Posterior vena cava (tissue), 2 donors: ENCODE data around the gene SCUBE1. TPM values are rescaled to one million over a fixed set of nuclear protein-coding genes. Genes with fewer than 3 reads are reported as not detected.

ENCODE experiments used
- DNase-seq: peaks from one replicate; pipeline ENCODE4 v3.0.0-alpha.2; 2020; ENCODE audit warnings: low spot score
- intact Hi-C, 2 donors: fragments of 100-400 bp; cut with DNase I; formaldehyde crosslinking; loops; one replicate each; pipeline versions ENCODE4 v1.14.1 to v1.14.2; 2022 to 2023
- total RNA-seq, 2 donors: library from RNA; stranded (reverse); fragmentation: NEBNext Ultra II Directional; extraction: Animal tissue kit (Norgen Biotek cat#: 25700); gene quantifications; one replicate each; pipeline ENCODE4 v1.2.1, GENCODE V29; 2021
- donor health status: DM: yes; HTN: yes; CAD: no.
- donor health status: DM: yes; HTN: yes; CAD: no.

SCUBE1 gene
- total RNA-seq, 2 donors from 2014 or later, result 0.79 to 1.1 TPM

DNA sequence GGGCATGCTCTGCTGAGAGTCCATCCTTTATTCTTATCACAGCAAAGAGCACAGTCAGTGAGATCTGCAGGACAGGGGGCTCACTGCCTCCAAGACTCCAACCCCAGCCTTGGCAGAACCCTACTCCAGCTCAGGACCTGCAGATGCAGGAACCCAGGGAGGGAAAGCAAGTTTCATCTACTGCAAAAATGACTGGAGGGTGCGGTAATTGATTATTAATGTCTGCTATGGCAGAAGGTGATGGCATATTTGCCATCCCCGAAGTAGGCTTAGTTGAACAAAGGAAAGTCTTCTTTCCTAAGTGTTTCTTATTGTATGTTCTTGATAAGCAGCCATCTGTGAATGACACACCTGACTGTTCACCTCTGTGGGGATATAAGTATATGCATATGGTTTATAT lies 9.2 kb downstream of the SCUBE1 start:
- intact Hi-C loops, result no loop called here
- DNase-seq, result no peak

DNA sequence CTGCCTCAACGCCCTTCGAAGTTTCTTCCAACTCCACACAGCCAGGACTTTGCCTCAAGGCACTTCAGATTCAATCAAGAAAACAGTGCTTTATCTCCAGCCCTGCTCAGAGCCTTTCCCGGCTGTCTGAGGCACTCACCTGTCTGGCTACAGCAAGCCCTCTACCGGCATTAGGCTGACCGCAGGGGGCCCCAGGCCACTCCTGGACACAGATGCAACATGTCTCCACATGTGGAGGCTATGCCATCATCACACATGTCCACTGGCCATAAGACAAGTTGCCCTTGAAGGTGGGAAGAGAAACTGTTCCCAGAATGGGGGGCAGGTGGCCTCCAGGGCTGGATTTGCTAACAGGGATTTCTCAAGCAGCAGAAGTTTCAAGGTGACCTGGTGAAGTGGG lies 10.0 kb downstream of the SCUBE1 start:
- DNase-seq, result no peak
- intact Hi-C loops, result no loop called here

DNA sequence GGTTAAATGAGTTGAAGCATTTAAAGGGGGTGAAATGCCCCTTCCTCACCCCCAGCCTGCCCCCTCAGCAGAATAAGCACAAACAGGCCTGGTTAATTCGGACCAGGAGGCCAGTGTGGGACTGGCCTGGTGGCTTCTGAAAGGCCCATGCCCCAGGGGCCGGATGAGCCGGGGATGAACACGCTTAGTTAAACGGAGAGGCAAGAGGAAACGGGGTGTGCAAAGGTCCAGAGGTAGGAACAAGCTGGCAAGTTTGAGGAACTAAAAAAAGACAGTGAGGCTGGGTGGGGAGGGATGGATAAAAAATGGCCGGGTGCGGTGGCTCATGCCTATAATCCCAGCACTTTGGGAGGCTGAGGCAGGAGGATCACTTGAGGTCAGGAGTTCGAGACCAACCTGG lies 11.5 kb downstream of the SCUBE1 start:
- intact Hi-C loops, result no loop called here
- no peak for DNase-seq

DNA sequence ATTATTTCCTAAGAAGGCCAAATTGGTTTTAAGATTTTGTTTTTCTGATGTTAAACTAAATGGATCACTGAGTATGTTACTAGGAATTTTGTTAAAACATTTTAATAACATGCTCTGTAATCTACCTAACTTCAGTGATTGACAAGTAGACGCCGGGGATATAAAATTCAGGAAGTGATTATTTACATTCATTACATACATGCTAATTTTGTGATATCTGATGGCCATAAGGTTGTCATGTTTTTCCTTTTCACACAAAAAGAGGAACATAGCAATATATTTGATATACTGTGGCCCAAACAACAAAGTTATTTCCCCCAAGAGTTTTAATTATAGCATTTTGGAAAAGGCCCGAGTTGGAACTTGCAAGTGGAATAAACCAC lies 12.1 kb downstream of the SCUBE1 start:
- intact Hi-C loops, result no loop called here
- no peak for DNase-seq

DNA sequence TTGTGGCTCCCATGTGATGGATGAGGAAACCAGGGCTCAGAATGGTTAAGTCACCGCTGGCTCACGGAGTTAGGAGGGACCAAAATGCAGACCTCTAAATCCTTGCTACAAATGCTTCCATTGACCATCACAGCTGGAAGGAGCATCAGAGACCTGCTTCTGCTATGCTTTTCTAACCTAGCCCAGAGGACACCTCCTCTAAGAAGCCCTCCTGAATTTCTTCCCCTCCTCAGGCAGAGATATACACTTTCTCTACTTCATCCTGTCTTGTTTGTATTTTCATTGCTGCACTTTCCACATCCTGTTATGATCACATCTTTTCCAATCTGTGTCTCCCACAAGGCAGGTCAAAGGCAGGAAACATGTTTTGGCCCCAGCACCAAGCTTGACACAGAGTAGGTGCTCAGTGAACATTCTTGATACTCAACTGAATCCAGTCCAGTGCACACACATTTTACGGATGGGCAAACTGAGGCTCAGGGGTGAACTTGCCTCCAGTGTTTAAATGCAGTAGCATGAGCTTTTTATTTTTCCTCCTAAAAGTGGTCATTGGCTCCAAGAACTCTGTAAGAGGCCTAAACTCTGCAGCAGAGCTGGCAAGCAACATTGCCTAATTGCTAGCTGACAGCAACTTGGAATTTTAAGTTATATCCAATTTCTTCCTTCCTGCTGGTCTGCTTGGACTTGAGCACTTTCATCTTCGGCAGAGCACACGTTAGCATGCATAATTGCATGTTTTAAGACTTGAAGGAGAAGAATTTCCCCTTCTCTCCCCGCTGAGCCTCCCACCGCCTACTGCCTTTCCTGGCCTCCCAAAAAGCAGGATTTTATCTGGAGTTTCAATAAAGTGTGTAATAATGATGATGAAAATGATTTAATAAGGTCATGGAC lies 12.7 kb downstream of the SCUBE1 start:
- intact Hi-C loops, result no loop called here
- DNase-seq, result no peak

DNA sequence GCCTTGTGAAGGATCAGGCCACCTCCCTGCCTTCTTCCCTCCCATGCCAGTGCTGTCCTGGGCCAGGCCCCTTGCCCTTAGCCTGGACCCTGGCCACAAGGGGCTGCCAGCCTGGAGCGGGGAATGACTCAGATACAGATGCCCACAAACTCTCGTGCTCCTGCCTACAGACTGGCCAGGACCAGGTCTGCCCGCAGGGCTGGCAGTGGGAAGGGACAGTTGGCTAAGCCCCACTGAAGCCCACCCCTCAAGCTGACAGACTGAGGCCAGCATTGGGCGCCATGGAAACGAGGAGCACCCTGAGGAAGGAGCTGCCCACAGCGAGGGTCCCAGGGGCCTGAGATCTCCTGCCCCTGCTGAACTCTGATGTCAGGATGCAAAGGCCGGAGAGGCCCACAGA lies 14.1 kb downstream of the SCUBE1 start:
- intact Hi-C loops, result no loop called here
- DNase-seq, result no peak

DNA sequence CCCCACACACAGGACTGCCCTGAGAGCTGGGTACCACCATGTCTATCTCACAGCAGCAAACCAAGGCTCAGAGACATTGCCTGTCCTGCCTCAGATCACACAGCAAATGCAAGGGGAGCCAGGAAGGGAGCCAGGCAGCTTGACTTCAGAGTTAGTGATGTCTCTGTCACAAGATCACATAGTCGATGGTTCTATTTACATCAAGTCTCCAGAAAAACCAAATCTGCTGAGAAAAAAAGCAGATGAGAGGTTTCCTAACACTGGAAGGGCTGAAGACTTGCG lies 16.1 kb downstream of the SCUBE1 start:
- intact Hi-C loops, result no loop called here
- no peak for DNase-seq

DNA sequence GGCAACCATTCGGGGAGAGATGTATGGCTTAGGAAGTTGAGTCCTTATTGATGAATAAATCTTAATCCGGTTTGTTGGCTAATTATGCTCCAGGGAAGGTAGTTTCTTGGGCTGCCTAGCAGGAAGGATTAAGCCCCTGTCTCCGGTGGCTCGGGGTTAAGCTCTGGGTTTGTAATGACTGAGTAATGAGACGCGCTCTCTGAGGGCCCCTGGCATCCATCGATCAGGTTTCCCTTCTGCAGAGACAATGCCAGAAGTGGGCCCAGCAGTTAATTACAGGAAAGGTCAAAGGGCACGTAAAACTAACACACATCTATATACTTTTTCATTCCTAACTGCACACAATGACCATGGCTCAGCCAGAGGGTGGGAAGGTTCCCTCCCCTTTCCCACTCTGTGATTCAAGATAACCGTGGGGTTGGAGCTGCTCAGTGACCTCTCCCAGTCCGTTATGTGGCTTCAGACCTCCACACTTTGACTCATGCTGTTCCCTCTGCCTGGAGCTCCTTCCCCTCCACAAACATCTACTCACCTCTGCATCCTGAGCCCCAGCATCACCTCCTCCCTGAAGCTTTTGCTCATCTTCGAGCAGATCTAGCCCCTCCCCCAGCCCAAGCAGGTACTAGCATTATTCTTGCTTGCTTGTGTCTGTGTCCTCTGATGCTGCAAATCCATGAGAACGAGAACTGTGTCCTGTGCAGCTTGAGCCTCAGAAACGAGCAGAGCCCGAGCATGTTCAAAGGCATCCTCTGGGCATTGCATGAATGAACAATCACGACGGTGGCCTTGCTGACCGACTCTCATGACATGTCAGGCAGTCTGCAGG lies 16.6 kb downstream of the SCUBE1 start:
- DNase-seq, result no peak

DNA sequence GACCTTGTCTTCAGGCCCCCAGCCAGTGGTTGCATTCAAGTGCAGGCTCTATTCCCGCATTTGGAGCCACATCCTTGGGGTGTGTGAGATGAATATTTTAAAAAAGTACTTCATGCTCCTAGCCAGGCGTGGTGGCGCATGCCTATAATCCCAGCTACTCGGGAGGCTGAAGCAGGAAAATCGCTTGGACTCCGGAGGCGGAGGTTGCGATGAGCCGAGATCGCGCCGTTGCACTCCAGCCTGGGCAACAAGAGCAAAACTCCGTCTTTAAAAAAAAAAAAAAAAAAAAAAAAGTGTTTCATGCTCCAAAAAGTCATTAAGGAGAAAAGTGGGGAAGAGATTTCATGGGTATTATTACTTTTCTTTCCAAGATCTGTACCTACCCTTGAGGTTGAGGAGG lies 18.0 kb downstream of the SCUBE1 start:
- DNase-seq, result no peak
- intact Hi-C loops, result no loop called here

More for the DNA sequence above, 16.6 kb downstream of the SCUBE1 start:
- intact Hi-C loops, result no loop called here

DNA sequence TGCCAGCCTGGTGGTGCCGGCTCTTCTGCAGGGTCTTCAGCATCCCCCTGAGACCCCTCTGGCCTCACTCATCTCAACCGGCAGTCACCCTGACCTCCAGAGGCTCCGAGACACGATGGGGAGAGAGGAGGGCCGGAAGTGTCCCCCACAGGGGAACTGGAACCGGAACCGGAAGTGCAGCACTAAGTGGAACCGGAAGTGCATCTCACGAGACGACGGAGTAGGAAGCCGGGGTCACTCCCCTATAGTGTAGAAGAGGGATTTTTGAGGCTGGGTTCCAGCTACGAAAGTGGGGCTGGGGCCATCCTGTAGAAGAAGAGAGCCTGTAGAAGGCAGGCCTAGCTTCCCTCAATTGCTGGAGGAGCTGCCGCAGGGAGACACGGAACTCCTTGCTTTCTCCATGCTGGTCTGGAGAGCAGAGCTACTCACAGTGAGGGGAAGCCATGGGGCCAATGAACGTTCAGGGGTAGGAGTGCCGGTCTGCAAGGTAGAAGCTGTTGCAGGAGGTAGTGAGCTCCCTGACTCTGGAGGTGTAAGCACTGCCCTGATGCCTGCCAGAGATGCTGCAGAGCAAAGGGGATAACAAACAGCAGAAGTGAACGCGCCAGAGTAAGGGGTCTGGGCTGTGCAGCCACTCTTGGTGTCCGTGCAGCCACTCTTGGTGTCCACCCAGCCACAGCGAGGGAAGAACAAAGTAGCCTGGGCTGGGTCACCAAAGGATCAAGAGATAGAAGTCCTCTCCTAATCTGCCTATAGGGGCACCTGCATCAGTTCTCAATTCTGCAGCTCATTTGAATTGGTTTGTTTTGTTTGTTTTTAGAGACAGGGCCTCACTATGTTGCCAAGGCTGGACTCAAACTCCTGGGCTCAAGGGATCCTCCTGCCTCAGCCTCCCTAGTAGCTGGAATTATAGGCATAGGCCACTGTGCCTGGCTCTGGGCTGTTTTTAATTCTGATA lies 21.9 kb downstream of the SCUBE1 start:
- no peak for DNase-seq
- intact Hi-C loops, result no loop called here

DNA sequence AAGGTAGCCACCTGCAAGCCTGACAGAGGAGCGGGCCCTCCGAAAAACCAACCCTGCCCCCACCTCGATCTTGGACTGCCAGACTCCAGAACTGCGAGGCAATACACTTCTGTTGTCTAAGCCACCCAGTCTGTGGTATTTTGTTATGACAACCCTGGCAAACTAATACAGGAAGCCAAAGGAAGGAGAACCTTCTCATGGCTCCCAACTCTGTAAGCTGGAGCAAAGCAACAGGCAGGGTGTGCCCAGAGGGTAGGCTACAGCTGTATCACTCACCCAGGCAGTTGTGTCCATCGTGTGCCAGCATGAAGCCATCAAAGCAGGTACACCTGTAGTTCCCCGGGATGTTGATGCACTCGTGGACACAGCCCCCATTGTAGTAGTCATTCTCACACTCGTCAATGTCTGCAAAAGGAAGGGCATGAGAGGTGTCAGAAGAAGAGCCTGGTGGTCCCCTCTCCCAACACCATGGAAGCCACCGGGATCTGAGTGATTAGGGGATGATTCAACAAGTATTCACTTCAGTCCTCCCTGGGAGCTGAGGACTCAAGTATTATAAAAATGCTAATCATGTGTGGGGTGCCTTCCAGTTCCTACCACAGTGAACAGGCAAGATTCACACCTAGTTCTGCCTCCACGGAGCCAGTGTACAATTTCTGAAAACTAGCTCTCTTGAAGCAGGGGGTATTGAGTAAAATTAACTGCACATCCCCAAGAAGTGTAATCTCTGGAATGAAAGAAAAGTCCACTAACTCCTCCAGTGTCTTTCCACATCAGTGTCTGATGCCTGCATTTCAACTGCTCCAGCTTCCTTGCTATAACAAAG lies 23.3 kb downstream of the SCUBE1 start:
- DNase-seq, result no peak
- intact Hi-C loops, result no loop called here

DNA sequence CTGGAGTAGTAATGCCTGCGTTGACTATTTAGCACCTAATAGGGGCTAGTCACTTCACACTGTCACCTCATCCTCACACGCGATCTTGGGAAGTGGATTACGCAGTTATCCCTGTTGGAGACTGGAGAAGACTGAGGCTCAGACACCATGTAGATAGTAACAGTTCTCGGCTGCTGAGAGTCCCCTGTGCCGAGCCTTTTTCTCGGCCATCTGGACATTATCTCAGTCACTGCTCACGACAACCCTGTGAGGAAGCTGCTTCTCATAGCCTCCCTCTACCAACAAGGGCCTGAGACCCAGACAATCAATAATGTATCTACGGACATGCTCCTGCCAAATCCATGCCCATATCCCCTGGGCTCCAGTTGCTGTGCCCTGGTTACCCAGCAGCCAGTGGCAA lies 25.9 kb downstream of the SCUBE1 start:
- intact Hi-C loops, result no loop called here
- DNase-seq, result no peak

DNA sequence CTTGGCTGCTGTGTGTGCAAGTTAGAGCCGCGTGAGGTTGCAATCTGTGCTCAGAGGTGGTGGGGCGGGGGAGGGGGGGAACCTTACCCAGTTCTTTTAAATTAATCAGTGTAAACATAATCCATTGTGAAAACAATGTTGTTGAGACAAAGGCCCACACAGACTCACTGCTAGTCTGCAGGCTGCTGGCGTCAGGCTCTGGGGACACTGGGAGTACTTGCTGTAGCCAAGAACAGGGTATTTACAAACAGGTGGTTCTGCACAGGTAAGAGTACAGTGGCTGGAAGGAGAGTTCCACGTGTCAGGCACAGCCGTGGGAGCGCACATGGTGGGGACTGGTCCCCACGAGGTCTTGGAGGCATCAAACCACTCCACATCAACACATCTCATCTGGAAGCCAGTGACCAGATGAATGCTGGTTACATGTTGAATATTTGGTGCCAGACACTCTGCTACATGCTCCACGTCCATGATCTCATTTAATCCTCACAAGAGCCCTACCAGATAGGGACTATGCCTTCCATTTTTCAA lies 27.4 kb downstream of the SCUBE1 start:
- no peak for DNase-seq
- intact Hi-C loops, result no loop called here

DNA sequence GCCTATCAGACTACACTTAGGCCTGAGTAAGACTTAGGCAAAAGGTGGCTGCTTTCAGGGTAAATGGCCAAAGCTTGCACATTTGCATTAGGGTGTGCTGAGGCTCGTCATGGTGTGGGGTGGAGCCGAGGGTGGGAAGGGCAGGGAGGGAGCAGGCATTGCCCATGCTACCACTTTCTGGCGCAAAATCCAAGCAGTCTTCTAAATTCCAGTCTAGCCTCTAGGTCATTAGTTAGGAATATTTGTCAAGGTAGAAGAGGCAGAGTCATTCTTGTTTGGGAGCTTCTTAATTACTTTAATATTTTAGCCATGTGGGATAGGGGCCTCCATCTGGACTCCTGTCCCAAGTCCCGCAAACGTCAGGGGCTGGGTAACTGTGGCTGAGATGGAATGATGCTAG lies 28.6 kb downstream of the SCUBE1 start:
- intact Hi-C loops, result no loop called here
- DNase-seq, result no peak

DNA sequence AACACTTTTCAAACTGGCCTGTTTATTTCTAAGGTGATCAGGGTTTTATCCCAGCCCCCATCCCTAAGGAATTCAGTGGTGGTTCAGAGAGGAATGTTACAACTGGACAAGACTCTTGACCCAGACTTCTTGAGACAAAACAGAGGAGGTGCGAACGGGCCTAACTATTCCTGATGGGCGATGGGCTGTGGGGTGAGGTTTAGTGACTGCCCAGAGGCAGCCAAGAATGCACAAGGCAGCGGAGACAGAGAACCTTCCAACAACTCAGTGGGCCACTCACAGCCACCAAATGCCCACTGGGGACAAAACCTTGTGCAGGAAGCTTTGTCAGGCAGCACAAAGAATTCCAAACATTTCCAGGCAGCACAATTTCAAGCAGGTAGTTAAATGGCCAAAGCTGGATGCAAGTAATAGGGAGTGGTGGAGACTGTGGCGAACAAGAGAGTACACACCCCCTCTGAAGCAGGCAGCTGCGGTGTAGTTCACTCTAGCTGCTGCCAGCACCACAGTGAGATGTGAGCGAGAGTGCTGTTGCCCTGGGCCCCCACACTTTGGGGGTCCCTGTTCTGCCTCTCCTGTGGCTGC lies 29.2 kb downstream of the SCUBE1 start:
- DNase-seq, result no peak
- intact Hi-C loops, result no loop called here

DNA sequence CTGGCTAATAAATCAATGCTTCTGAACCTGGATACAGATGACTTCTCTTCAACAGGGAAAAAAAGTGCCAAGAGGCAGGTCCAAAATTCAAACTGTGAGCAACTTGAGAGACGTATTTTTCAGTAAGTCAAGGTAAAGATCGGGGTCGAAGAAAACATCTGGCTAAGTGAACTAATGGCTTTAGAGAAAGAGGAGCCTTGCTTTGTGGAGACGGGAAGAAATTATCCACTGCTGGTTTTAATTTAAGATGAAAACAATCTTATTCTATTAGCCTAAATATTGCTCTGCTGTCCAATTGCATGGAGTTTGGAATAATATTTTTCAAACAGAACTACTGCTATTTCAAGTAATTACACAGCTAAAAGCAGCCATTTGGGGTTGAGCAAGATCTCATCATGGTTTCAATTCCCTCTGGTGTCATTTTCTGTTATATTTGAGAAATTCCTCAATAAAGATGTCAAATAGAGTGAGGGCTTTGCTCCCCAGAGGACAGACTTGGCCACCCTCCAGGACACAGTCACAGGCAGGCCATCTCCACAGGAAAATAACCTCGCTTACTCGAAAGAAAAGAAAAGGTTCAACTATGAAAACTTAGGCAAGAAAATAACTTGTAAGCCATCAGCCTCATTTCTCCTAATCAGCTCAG lies 29.8 kb downstream of the SCUBE1 start:
- intact Hi-C loops, result no loop called here
- DNase-seq, result no peak

DNA sequence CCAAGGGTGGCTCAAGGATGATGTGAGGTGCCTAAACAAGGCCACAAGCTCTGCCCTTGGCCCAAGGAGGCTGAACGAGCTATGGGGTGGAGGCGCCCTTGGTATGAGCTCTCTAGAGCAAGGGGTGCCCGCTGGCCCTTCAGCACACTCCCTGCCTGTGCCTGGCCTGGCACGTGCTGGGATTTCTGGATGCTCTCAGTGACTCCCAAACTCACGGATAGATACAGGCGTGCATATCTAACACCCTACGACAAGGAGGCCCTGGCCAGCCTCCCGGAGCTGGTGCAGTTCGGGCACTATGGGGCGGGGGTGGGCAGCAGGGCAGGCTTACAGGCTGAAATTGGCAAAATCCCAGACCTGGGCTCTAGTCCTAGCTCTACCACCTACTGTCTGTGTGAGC lies 30.6 kb downstream of the SCUBE1 start:
- DNase-seq, result no peak
- intact Hi-C loops, result no loop called here

DNA sequence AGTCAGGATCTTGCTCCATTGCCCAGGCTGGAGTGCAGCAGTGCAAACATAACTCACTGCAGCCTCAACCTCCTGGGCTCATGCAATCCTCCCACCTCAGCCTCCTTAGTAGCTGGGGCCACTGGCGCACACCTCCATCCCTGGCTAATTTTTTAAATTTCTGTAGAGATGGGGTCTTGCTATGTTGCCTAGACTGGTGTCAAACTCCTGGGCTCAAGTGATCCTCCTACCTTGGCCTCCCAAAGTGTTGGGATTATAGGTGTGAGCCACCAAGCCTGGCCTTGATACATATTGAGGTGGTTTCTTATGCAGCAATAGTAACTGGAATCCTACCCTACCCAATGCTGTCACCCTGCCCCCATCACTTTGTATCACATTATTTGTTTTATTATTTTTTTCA lies 32.4 kb downstream of the SCUBE1 start:
- DNase-seq, result no peak
- intact Hi-C loops, result no loop called here
